HG03045 (cell line): ENCODE measurements around the gene LRP3.
"Not testable (repeated sequence)": the region's sequence is repeated elsewhere in the genome, so short reads cannot be mapped to it uniquely, and the experiment has no call there.

Experiments
- ATAC-seq: cut with Tn5 transposase; IDR thresholded peaks from one replicate; pipeline ENCODE4 v1.9.1; 2021; ENCODE audit warnings: mild to moderate bottlenecking, moderate library complexity; ENCODE audit not compliant: unreplicated experiment

The LRP3 gene

GRCh38 chr19:33201886-33202545, 7.9 kb downstream of the LRP3 start:
- no peak for ATAC-seq

GRCh38 chr19:33202546-33203507, 8.7 kb downstream of the LRP3 start:
- ATAC-seq: no peak

GRCh38 chr19:33203529-33203928, 9.4 kb downstream of the LRP3 start:
- no peak for ATAC-seq

- no peak for ATAC-seq
Measured at GRCh38 chr19:33204136-33204973, 10.2 kb downstream of the LRP3 start.

GRCh38 chr19:33205110-33205509, 11.0 kb downstream of the LRP3 start:
- no peak for ATAC-seq

GRCh38 chr19:33205531-33206260, 11.6 kb downstream of the LRP3 start:
- no peak for ATAC-seq

GRCh38 chr19:33206261-33207039, 12.3 kb downstream of the LRP3 start:
- no peak for ATAC-seq

GRCh38 chr19:33207040-33207620, 13.0 kb downstream of the LRP3 start:
- no peak for ATAC-seq

- no peak for ATAC-seq
Measured at GRCh38 chr19:33207903-33208302, 13.8 kb downstream of the LRP3 start.

- ATAC-seq: no peak
Measured at GRCh38 chr19:33208371-33208895, 14.3 kb downstream of the LRP3 start.

GRCh38 chr19:33208904-33209849, 15.0 kb downstream of the LRP3 start:
- no peak for ATAC-seq

GRCh38 chr19:33209850-33210230, 15.7 kb downstream of the LRP3 start:
- ATAC-seq: not testable (repeated sequence)

GRCh38 chr19:33210266-33210940, 16.3 kb downstream of the LRP3 start:
- no peak for ATAC-seq

- no peak for ATAC-seq
Measured at GRCh38 chr19:33211794-33212435, 17.8 kb downstream of the LRP3 start.

- no peak for ATAC-seq
Measured at GRCh38 chr19:33212436-33213172, 18.5 kb downstream of the LRP3 start.

GRCh38 chr19:33214596-33214995, 20.5 kb downstream of the LRP3 start:
- no peak for ATAC-seq
